Activated CD8-positive, alpha-beta memory T cell treated with anti-CD3 and anti-CD28 coated beads for 4 hours (primary cell): ENCODE results near the gene RALGPS1.

ENCODE experiments used
- DNase-seq, 2 donors: peaks; one replicate each; pipeline ENCODE4 v3.0.0-alpha.2; 2020; ENCODE audit warnings: low read depth in 2 of 2

RALGPS1 gene

DNA sequence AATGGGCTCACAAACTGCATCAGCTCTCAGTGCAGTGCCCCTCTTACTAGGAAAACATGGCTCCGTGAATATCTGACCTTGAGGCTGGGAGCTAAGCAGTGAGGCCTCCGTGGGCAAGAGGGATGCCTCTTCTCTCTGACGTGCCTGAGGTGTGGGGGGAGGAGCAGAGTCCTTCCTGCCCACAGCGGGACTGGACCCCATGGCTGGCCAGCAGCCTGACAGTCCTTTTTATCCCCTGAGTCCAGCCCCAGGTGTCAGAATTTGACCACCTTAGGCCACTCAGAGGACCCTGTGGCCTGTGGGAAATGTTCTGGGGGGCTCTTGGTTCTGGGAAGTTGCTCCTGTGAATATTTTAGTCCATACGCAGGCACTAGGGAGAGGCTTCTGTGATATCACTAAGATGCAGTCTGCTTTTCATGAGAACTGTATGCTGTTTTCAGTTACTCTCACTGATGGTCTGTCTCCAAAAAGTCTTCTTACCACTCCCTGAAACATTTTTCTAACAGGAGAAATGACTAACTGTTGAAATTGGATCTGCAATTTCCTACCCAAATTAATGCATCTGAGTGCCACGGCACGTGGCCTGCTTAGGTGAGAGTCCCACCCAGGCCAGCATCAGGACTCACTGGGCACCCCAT, 184.5 kb downstream of the RALGPS1 start:
- no peak for DNase-seq

DNA sequence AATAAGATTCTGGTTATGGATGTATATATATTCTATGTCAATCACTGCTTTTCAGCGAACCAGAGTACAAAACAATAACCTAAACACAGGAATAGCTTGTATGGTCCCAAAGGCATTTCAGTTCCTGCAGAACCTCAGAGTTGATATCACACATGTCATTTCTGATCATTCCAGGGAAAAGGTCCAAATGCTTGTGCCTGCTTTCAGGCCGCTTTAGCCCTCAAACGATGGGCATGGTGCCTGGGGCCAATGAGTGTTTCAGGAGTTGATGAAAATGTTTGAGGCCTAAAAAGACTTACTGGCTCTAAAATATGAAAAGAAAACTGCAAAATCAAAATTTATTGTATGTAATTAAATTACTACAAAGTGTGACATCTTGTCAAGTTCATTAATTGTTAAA, 185.1 kb downstream of the RALGPS1 start:
- DNase-seq: no peak

DNA sequence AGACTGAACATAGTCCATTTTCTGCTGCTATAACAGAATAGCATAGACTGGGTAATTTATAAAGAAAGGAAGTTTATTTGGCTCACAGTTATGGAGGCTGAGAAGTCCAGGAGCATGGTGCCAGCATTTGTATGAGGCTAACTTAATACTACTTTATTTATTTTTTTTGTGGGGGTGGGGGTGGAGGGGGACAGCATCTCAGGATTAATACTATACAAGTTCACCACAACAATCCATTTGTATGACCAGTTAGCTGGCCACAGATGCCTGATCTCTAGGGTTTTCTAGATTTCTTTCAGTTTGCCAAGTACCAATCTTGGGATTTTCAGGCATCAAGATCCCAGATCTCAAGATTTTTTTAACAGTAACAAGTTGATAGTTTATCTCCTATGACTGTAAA, 187.6 kb downstream of the RALGPS1 start:
- DNase-seq: no peak

DNA sequence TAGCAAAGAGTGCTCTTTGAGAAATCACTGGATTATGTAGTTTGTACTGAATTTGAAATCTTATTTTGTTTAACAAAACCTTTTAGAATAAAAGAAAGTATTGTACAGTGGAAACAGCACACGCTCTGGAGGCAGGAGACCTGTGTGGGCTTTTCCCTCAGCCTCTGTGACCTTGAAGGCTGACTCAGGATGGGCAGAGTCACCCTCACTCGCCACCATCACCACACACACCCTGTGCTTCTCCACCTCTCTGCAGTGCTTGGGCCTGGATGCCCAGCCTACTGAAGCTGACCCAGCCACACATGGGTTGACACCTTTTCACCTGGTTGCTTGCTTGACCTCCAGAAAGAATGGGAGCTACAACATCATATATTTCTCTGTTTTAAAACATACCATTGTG, 188.2 kb downstream of the RALGPS1 start:
- no peak for DNase-seq

DNA sequence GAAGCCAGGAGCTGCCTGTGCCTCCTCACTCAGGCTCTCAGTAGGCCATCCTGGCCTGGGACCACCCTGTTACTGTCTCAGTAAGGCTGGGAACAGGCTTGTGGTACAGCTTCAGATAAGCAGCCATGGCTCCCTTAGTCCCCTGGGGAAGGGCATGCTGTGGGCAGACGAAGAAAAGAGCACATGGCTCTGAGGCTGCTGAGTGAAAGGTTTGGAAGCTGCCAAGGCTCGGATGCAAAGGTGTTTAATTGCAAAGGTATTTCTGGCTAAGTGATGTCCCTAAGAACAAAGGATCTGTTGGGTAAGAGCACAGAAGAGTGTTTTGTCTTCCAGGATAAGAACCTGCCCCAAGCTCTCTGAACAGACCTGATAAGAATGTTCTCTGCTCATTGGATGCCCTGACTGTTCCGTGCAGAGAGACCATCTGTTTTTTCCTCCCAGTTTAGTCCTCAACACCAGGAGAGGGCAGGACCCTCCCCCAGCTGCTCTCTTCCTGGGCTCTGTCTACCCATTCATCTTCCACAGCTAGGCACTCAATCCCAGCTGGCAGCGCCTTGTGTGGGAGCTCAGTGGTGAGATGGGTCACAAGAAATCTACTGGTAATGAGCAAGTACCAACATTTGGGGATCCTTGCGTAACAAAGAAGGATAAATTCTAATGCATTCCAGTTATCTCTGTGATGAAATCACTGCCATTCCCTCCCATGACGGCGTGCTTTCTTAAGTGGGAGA, 190.2 kb downstream of the RALGPS1 start:
- no peak for DNase-seq

DNA sequence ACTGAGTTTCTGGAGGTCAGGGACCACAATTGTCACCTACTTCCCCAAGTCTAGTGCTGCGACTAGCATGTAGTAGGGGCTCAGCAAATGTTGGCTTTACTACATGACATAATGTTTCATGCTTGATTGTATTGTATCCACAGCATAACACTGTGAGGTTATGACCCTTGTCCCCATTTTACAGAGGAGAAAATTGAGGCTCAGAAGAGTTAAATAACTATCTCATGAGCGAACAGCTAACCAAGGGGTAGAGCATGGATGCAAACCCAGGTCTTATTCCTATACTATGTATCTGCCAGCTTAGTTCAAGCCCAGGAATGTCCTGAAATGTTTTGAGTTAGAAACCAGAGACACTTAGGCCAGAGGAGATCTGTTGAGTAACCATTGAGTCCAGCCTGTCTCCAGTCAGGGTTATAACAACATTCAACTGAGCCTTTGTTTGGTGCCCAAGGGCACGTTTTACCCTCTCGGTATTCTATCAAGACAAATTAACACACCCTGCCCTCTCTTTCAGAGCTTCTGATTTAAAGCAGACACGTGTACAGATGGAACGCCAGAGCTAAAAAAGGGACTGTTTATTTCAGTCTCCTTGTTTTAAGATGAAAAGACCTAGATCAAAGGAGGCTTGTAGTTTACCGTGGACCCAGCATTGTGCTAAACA, 191.4 kb downstream of the RALGPS1 start:
- no peak for DNase-seq

DNA sequence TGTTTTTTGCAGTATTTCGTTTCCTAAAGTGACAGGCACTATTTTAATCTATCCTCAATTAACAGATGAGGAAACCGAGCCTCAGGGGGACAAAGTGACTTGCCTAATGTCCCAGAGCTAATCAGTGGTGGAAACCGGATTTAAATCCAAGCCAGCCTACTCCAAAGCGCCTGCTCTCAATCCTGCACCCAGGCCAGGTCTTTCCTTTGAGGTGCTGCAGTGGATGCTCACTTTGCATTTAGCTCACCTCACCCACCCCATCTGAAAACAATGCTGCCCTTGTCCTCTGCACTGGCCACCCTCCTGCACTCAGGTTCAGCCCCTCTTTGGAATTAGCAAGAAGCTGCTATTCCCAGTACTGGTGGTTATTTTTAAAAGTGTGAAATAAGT, 191.9 kb downstream of the RALGPS1 start:
- no peak for DNase-seq

DNA sequence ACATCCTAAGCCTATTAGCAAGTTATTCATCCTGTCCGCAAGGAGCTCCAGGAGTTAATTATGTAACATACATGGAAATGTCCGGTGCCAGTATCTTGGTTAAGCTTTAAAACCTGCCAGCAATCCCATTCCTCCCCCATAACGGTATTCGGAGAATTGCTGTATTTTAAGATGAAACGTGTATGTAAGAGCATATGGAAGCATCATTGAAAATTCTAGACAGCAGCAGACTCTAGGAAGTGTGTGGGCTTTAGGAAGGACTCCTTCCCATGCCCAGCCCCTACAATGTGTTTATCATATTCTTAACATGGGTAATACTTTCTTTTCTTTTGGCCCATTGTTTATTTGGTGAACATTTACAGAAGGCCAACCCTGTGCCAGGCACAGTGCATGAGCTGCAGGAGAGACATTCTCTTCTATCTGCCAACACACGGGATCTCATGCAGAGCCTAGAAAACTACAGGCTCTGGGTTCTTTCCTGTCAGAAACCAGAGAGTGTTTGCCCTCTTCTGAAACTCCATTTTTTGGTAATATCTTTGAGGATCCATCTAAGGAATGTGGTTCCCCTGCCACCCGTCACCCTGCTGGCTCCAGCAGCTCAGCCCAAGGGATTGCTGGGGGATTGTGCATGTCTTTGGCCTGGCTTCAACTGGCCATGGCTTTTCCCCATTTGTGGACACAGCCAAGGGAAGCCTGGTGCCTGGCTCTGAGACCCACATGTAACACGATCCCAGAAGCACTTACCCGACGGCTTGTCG, 192.8 kb downstream of the RALGPS1 start:
- no peak for DNase-seq

DNA sequence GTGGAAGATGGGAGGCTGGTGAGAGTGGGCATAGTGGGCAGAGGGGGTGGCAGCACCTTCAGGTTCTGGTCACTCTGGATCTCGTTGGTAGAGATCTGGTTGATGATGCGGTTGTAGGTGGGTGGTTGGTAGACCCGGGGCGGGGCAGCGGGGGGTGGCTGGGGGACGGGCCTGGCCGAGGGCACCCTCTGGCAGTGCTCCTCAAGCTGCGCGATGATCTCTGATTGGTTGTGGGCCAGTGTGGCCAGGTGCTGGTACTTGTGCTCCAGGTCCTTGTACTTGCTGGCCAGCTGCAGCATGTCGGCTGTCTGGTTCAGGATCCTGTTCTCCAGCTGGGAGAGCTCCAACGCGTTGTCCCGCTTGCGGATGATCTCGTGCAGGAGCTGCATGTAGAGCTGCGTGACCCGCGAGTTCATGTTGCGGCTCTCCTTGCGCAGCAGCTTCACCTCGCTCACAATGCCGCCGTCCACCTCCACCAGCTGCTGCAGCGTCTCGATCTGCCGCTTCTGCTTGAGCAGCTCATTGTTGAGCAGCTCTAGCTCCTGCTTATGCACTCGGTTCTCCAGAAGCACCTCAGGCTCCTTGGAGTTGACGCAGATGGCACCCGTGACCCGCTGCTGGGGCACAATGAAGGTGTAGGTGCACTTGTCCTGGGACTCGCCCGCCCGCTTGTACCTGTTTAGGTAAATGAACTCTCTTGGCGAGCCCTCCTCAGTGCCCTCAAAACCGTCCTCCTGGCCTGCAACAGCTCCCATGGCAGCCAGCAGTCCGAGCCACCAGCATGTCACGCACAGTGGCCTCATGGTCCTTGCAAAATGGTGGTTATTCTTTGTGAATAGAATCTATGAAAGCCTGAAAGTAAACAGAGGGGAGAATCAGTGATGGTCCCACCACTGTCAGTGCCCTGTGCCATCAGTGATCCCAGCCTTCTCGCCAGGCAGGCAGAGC, 193.6 kb downstream of the RALGPS1 start:
- no peak for DNase-seq

DNA sequence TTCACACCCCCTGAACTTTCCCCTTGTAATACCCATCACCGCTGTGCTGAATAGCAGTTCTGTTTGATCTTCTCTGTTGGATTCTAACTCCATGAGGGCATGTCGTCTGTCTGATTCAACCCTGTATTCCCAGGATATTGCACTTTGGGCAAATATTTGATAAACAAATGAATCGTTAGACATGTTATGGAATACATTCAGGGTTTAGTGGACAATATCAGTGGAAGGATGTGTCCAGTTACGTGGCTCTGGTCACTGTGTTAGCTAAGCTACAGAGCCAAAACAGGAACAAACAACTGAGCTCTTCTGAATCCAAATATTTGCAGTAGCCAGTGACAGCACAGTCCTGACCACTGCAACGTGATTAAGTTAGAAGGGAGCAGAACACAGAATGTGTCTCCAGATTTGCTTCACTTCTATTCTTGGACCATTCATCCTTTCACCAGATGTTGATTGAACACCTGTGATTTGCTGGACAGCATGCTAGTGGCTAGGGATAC, 194.7 kb downstream of the RALGPS1 start:
- DNase-seq: no peak

DNA sequence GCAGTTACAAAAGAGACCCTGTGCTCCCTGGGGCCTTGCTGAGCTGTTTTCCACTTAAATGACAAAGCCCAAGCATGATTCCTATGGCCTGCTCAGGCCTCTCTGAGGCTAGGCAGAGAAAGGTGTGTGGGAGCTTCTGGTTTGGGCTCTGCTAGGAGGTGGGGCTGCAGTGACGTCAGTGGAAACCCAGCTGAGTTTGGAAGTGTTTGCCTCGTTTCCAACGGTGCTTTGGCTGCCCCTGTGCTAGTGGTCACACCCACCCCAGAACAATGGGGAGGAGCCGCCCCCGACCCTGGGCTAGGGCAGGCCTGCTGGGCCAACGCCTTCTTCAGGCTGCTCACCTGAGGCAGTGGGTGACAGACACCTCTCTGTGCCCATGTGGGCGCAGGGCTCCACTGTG, 197.5 kb downstream of the RALGPS1 start:
- no peak for DNase-seq

DNA sequence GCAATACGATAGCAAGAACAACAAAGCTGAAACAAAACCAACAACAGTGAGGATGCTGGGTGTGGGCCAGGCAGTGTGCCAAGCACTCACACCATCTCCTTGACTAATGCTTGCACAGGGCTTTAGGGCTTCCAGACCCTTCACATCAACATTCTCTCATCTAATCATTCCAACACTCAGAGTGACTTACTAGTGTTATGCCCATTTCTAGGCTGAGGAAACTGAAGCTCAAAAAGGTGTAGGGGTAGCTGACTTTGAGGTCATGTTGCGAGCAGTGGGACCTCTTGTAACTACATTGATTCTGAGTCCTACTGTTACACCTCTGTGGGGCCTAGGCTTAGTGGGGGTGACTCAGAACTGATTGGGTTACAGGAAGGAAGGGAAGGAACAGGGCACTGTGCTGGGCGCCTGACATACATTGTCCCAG, 198.2 kb downstream of the RALGPS1 start:
- no peak for DNase-seq

DNA sequence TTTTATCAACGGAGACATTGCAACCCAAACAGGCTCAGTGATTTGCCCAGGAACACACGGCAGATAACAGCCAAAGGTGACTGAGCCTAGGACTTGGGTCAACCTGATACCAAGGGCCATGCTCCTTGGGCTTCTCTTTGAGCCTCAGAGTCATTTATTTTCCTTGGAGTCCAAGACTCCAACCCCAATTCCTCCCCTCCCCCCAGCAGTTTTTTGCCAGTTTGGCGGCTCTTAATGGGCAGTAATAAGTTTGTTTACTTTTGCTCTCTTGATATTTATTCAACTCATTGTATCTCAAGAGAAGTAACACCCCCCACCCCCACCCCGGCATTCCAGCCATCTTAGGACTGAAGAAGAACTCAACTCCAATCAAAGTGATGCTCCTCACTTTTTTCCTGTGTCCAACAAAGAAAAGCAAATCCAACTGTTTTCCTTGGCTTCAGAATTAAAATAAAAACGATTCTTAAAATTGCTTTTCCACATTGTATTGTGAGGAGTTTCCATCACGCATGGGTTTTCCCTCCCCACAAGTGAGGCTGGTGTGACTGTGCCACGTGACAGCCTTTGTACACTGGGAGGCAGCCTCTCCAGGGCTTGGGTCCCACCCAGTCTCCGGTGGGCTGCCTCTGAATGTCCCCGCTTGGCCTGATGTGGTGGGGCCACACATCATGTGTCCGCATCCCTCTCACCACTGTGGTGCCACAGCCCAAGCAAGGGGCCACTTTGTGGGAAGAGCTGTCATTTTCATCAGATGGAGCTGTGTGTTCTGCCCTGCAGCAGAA, 198.8 kb downstream of the RALGPS1 start:
- DNase-seq: no peak

DNA sequence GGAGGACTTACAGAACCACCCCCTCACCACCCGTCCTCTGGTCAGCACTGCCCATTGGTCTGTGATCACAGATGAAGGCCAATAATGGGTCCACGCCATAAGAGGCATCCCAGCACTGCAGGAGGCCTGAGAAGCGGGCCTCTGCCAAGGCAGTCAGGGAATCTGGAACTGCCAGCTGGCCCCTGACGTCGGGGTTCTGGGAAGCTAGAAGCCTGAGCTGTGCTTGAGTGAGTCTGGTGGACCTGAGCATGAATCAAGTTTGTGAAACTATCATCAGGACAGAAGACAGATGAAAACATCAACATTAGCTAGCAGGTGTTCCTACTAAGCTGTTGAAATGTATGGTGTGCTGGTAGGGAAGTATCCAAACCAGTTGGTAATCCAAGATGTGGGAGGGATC, 200.0 kb downstream of the RALGPS1 start:
- no peak for DNase-seq

DNA sequence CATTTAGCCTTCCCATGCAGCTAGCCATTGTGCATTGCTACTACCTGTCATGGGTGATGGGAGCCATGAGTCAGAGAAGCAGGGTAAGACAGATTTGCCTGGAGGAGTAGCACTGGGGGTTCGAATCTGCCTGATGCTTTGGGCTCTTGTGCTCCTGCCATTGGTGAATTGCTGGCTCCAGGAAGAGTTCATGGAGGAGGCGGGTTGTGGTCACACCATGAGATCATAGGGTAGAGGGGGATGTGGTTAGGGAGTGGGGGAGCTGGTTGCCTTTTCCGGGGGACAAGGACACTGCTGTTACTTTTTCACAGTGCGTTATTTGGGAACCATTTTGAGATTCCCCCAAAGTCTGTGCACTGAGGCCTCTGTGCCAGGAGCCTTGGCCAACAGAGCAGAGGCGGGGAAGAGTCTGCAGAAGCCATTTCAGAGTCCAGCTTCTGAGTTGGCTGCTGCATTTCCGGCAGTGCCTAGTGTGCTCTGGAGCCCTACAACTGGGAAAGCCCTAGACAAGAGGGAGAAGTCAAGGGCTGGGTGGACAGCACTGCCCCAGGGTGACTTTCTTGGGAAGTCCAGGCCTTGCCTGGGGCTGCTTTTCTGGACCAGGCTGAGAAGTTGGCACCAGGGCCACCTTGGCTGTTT, 201.6 kb downstream of the RALGPS1 start:
- DNase-seq: no peak

DNA sequence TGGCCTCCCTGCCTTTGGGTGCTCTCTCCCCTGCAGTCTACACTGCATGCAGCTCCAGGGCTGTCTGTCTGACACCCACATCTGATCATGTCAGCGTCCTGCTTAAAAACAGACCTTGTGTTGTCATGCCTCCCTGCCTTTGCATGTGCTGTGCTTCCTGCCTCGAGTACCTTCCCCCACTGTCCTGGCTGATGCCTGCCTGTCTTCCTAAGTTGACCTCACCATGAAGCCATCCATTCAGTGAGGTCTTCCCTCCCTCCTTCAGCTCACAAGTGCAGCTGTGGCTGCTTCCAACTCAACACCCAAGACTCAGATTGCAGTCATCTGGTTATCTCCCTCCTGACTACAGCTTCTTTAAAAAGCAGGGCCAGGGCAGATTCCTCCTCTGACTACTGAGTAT, 202.4 kb downstream of the RALGPS1 start:
- DNase-seq: no peak

DNA sequence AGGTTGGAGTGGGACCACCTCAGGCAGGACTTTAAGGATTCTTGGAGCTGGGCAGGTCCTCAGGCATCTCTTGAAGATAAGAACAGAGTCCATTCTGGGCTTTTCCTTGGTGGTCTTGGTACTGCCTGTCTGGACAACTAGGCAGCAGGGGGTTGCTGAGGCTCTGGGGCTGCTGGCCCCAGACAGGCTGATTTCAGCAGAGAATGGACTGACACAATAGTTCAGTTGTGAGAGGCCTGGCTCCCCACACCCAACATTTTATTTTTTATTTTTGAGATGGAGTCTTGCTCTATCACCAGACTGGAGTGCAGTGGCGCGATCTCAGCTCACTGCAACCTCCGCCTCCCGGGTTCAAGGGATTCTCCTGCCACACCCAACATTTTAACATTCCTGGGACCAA, 203.2 kb downstream of the RALGPS1 start:
- no peak for DNase-seq

DNA sequence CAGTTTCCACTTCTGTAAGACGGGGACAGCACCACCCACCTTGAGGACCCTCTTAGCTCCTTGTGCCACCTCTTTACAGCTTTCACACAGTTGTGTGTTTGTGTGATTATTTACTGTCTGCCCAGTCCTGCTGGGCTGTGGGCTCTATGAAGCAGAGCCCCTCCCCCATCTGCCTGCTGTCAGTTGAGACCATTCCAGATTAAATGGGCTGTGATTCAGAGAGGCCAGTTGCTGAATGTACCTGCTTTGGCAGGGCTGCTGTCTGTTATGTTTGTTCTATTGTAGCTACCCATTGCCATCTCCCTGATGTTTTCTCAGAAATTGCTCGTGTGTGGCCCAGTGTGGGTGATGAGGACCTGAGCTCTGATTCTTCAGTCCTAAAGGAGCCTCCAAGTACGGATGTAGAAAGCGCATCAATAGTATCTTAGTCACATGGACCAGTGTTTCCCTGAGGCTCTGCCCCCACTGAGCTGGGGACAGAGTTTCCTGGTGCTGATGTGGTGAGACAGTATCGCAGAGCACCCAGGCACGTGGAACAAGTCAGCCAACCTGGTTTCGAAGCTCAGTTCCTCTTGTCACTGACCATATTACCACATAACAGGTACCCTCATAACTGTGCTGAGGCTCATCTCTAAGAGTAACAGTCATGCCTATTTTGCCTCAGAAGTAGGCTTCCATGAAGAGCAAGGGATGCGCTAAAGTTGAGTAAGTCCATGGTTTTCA, 204.2 kb downstream of the RALGPS1 start:
- DNase-seq: no peak

DNA sequence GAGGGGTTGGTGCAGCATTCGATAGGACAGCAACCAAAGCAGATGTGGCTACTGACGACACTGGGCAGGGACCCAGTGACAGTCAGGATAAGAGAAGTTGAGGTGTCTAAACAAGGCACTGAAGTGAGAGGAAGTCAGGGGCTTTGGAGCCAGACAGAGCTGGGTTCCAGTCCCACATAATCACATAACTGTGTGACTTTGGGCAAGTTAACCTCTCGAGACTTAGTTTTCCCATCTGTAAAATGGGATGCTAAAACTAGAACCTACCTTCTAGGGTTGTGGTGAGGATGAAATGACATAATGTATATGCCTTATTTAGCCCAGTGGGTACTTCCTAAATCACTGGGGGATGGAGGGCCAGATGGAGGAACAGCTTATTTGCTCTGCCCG, 204.7 kb downstream of the RALGPS1 start:
- DNase-seq: no peak
